Upper lobe of left lung (tissue), 6 donors: ENCODE results near the gene CREB3L2. TPM values are rescaled to one million over a fixed set of nuclear protein-coding genes. Genes with fewer than 3 reads are reported as not detected.

ENCODE experiments used
- ATAC-seq, 2 donors: fragments of 200-7000 bp; cut with Tn5 transposase; one replicate each; pipeline ENCODE4 v1.9.1; 2022; ENCODE audit warnings: mild to moderate bottlenecking in 2 of 2, moderate library complexity in 2 of 2; ENCODE audit not compliant: low FRiP score in 2 of 2
- DNase-seq, 2 donors: peaks; one replicate each; pipeline ENCODE4 v3.0.0-alpha.2; 2019 to 2020
- H3K27ac ChIP-seq, 4 donors: fragments of 200-600 bp; sonication (generic); one replicate each; pipeline ENCODE4 v1.5.1; 2016 to 2019
- H3K27me3 ChIP-seq, 4 donors: fragments of 200-600 bp; sonication (generic); one replicate each; pipeline ENCODE4 v1.5.1; 2017 to 2019
- H3K36me3 ChIP-seq, 4 donors: fragments of 200-600 bp; sonication (generic); one replicate each; pipeline ENCODE4 v1.5.1; 2016 to 2019
- H3K4me1 ChIP-seq, 4 donors: fragments of 200-600 bp; sonication (generic); one replicate each; pipeline ENCODE4 v1.5.1; 2018 to 2019
- H3K4me3 ChIP-seq, 4 donors: fragments of 200-600 bp; sonication (generic); one replicate each; pipeline ENCODE4 v1.5.1; 2017 to 2019; ENCODE audit warnings: mild to moderate bottlenecking in 2 of 4, moderate library complexity in 1 of 4
- H3K9me3 ChIP-seq, 4 donors: fragments of 200-600 bp; sonication (generic); one replicate each; pipeline ENCODE4 v1.5.1; 2018 to 2019
- CTCF ChIP-seq, 6 experiments: fragments of 450-650 bp in 4 of 6; fragments of 200-600 bp in 2 of 6; sonication (generic) in 2 of 6; IDR thresholded peaks; one replicate each; pipeline ENCODE4 v1.5.1; 2016 to 2019; ENCODE audit warnings: antibody characterized with exemption in 6 of 6
- EP300 ChIP-seq, 4 donors: sonication (generic); formaldehyde crosslinking; IDR thresholded peaks; one replicate each; pipeline ENCODE4 v1.5.1; 2017; ENCODE audit warnings: antibody characterized with exemption in 4 of 4, control low read depth in 2 of 4
- POLR2A ChIP-seq, 4 donors: fragments of 450-650 bp; IDR thresholded peaks; one replicate each; pipeline ENCODE4 v1.5.1; 2016 to 2017; ENCODE audit warnings: antibody characterized with exemption in 4 of 4, mild to moderate bottlenecking in 2 of 4
- POLR2AphosphoS5 ChIP-seq, 2 donors: sonication (generic); formaldehyde crosslinking; IDR thresholded peaks; one replicate each; pipeline ENCODE4 v1.5.1; 2017; ENCODE audit warnings: antibody characterized with exemption in 2 of 2
- WGBS, 2 donors: methylation state at CpG; one replicate each; pipeline ENCODE4 v1.1.5; 2017 to 2018; 5-methylcytosine and 5-hydroxymethylcytosine counted together
- total RNA-seq, 6 donors: library from RNA; depleted of rRNA in 4 of 6; stranded (reverse); fragments of >200 nt in 4 of 6; gene quantifications; one replicate each; pipeline versions ENCODE4 v1.1.0 to v1.2.1, GENCODE V29; 2016 to 2021
- donor health status: DM: no; HTN: no; CAD: no; lungs with moderate emphysema.
- donor health status: DM: no; HTN: yes; CAD: no; lungs with severe emphysema.

Gene CREB3L2
- total RNA-seq, 6 donors from 2014 or later: 26.9 to 73.5 (median 34.2) TPM

DNA sequence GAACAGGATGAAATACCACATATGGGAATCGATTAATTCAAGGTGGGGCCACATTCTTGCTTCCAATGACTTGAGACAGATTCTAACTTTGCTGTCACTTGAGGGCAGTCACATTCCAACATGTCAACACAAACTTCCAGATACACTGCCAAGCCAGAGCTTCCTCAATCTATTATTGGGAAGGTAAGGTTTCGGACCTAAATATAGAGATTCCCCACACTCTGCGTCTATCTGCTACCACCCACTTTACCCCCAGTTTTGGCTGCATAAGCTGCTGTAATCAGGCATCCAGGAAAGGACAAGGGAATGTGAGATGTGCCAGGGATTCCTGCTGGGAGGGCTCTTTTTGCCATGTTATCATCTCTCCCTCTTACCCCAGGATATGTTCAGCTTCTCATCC, 134.6 kb downstream of the CREB3L2 start:
- Histone ChIP-seq H3K4me3 (no peak overlapping the region), H3K27ac (no peak overlapping the region), H3K4me1 (no peaks in the 10 kb centered on the region), H3K27me3 (no peaks in the 10 kb centered on the region), H3K9me3 (no peaks in the 10 kb centered on the region), H3K36me3 (peaks cover 0 to 22% (median 0%) of the 10 kb centered on the region in 4 donors)
- 88 to 92% methylated on average over 3 of the region's 3 CpGs for WGBS, 2 donors
- no peak for DNase-seq
- TF ChIP-seq POLR2A (IDR thresholded peaks at IDR 0.05) (no peak), POLR2AphosphoS5 (IDR thresholded peaks at IDR 0.05) (no peak), CTCF (IDR thresholded peaks at IDR 0.05) (no peak), EP300 (IDR thresholded peaks at IDR 0.05) (no peak)
- ATAC-seq: no peak

DNA sequence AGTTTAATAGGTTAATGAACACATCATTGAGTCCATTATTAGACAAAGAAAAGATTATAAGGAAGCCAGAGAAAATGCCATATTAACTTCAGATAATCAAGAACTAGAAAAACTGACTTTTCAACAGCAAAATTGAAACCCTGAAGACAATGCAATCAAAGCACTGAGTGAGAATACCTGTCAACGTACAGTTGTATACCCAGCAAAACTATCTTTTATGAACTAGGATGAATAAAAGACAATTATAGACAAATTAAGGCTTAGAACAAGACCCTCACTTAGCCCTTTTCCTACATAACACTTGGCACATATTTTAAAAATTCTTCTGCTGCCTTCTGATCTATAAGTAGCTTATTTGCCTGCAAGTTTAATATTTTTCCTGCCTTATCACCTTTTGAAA, 136.1 kb downstream of the CREB3L2 start:
- ATAC-seq (no peak), DNase-seq (no peak)
- no peak overlapping the region for H3K27ac ChIP-seq
- H3K4me1 ChIP-seq: no peaks in the 10 kb centered on the region
- TF ChIP-seq POLR2A (IDR thresholded peaks at IDR 0.05) (no peak), POLR2AphosphoS5 (IDR thresholded peaks at IDR 0.05) (no peak), CTCF (IDR thresholded peaks at IDR 0.05) (no peak), EP300 (IDR thresholded peaks at IDR 0.05) (no peak)
- 93 to 97% methylated on average over 1 of the region's 1 CpG for WGBS, 2 donors
- H3K9me3 ChIP-seq: no peaks in the 10 kb centered on the region
- H3K4me3 ChIP-seq: no peak overlapping the region
- H3K36me3 ChIP-seq: peaks cover 0 to 22% (median 0%) of the 10 kb centered on the region in 4 donors
- H3K27me3 ChIP-seq: no peaks in the 10 kb centered on the region

GRCh38 chr7:137862964-137863363, 138.9 kb downstream of the CREB3L2 start:
- Histone ChIP-seq H3K36me3 (peaks cover 0 to 22% (median 0%) of the 10 kb centered on the region in 4 donors), H3K27me3 (no peaks in the 10 kb centered on the region), H3K4me1 (no peaks in the 10 kb centered on the region), H3K9me3 (no peaks in the 10 kb centered on the region), H3K4me3 (no peak overlapping the region), H3K27ac (no peak overlapping the region)
- DNase-seq (no peak), ATAC-seq (no peak)
- TF ChIP-seq EP300 (IDR thresholded peaks at IDR 0.05) (no peak), POLR2A (IDR thresholded peaks at IDR 0.05) (no peak), CTCF (IDR thresholded peaks at IDR 0.05) (no peak), POLR2AphosphoS5 (IDR thresholded peaks at IDR 0.05) (no peak)
- 92 to 95% methylated on average over 2 of the region's 2 CpGs for WGBS, 2 donors

GRCh38 chr7:137862358-137862757, 139.5 kb downstream of the CREB3L2 start:
- Histone ChIP-seq H3K4me1 (no peaks in the 10 kb centered on the region), H3K27me3 (no peaks in the 10 kb centered on the region), H3K9me3 (no peaks in the 10 kb centered on the region), H3K4me3 (no peak overlapping the region), H3K36me3 (peaks cover 0 to 17% (median 0%) of the 10 kb centered on the region in 4 donors), H3K27ac (no peak overlapping the region)
- DNase-seq (no peak), ATAC-seq (no peak)
- 36 to 46% methylated on average over 4 of the region's 4 CpGs for WGBS, 2 donors
- TF ChIP-seq POLR2A (IDR thresholded peaks at IDR 0.05) (no peak), POLR2AphosphoS5 (IDR thresholded peaks at IDR 0.05) (no peak), EP300 (IDR thresholded peaks at IDR 0.05) (no peak), CTCF (IDR thresholded peaks at IDR 0.05) (no peak)

GRCh38 chr7:137860542-137860941, 141.3 kb downstream of the CREB3L2 start:
- no peak overlapping the region for H3K27ac ChIP-seq
- no peak for ATAC-seq
- DNase-seq: no peak
- no peaks in the 10 kb centered on the region for H3K27me3 ChIP-seq
- WGBS, 2 donors: 98 to 100% methylated on average over 2 of the region's 2 CpGs
- H3K4me1 ChIP-seq: no peaks in the 10 kb centered on the region
- H3K4me3 ChIP-seq: no peak overlapping the region
- peaks cover 0 to 9% (median 0%) of the 10 kb centered on the region in 4 donors for H3K36me3 ChIP-seq
- no peaks in the 10 kb centered on the region for H3K9me3 ChIP-seq
- no peak for TF ChIP-seq CTCF (IDR thresholded peaks at IDR 0.05)
- no peak for TF ChIP-seq POLR2A (IDR thresholded peaks at IDR 0.05)
- no peak for TF ChIP-seq EP300 (IDR thresholded peaks at IDR 0.05)
- TF ChIP-seq POLR2AphosphoS5 (IDR thresholded peaks at IDR 0.05): no peak
